CD4-positive, alpha-beta T cell treated with Interleukin-15 for 1 hour (primary cell): ENCODE data around the gene TAF3.

ENCODE experiments used
- DNase-seq: peaks from one replicate; pipeline ENCODE4 v3.0.0-alpha.2; 2020

Gene TAF3

DNA sequence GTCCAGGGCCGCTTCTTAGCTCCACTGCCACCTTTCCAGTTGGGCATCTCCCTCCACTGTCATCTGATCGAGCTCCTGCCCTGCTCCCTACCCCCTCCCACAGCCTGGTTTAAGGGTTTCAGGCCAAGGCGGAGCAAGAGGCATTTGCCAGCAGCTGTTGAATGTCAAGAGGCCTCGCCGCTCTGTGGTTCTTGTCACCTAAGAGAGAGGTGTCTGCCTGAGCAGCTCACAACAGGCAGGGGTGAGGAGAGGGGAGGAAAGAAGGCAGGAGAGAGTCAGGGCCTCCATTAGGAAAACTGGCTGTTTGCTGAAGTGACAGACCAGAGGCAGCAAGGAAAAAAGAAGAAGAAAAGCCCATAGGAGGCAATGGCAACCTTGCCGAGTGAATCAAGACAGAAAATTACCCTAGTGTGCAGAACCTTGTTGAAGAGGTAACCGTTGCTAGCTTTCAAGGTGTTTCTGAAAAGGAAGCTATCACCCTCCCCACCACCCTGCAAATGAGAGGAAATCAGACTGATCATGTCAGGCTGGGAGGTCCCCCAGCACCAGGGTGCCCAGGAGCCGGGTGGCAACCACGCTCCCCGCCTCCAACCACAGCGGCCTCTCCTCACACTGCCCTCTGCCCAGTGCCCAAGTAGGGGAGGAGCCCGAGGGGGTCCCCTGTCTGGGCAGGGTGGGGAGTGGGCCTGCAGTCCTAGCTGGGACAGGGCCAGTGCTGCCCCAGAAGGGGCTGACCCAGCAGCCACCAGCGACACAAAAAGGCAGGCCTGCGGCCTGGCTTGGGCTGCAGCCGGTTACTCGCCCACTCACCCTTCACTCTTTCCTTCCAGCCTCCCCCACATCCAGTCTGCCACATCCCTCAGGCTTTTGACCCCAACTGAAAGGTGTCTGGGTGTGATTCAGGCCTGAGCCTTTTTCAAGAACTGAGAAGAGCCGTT lies 243.2 kb downstream of the TAF3 start:
- DNase-seq = peak; percentile 59

DNA sequence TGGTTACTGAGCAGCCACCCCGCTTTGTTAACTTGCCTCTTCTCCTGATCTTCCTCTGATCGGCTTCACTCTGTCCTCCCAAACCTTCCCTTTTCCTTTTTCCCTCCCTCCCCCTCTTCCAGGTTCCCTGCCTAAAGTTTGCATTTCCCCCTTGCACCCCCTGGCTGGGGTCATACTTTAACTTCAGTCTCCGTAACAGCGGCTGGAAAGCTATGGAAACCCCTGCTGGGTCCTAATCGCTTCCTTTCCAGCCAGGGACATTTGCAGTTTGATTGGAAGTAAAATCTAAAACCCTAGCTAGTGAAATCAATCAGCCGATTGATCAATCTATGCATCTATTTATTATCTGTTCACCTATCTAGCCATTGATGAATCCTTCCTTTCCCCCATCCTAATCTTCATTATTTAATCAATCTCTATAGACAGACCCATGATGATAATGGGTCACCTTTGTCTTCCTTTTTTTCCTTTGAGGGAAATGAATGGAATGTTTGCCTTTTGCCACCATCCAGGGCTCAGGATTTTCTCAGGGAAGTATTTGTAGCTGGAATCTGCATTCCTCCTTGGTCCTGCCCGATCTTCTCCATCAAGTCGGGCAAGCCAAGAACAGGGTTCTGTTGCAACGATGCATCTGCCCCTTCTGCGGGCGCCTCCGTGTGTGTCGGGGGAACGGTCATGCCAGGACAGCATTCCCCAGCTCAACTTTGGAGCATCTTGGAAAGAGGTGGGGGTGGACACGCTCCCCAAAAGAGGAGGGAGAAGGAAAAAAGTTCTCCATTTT lies 245.0 kb downstream of the TAF3 start:
- no peak for DNase-seq

GRCh38 chr10:8063935-8064334 lies 245.6 kb downstream of the TAF3 start:
- no peak for DNase-seq

GRCh38 chr10:8064436-8064835 lies 246.1 kb downstream of the TAF3 start:
- DNase-seq = no peak

DNA sequence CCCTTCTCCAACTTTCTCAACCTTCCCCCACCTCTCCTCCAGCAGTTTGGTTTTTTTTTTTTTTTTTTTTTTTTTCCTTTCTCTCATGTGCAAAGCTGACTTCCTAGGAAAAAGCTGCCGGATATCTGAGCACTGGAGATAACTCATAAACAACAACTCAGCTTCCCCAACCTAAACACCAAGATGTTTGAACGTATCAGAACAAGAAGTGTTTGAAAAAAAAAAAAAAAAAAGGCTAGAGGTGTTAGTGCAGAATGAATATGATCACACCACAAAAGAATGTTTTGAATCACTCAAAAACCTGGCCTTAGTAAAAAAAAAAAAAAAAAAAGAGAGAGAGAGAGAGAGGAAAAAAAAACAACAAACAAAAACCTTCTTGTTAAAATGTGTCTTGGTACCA lies 247.3 kb downstream of the TAF3 start:
- DNase-seq = no peak

DNA sequence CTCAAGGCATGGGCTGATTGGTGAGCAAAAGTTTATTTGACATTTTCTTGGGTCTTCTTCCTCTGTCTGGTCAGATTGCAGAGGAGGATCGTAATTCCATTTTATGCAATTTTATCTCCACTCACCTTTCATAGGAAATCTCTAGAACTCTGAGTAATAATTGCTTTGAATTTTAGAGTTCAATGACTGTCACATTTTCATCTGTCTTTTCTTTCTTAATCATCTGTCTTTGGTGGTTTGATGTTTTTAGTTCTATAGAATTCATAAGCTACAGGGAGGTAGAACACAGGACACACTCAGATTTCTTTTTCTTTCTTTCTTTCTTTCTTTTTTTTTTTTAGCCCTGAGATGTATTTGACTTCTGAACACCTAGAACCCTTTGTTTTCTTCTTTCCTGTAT lies 247.8 kb downstream of the TAF3 start:
- DNase-seq = no peak
